PC-3 (cell line): Measurements from ENCODE around the gene ISCU. TPM values are rescaled to one million over a fixed set of nuclear protein-coding genes. Genes with fewer than 3 reads are reported as not detected.

ENCODE experiments used
- ATAC-seq: fragments of 200-7000 bp; cut with Tn5 transposase; 2 replicates; pipeline ENCODE4 v1.9.1; 2020; ENCODE audit warnings: mild to moderate bottlenecking, moderate library complexity
- BruUV-seq: library from RNA; stranded (reverse); fragments of 400-500 nt; replicated peaks from 2 replicates; lab custom pipeline; 2021; lab: Mats Ljungman, UMichigan
- CTCF ChIA-PET: fragments of 300-600 bp; sonication (Branson Sonifier 250); formaldehyde crosslinking; loops from one replicate; lab custom pipeline; 2022; ENCODE audit warnings: antibody characterized with exemption; lab: Charles Lee
- POLR2A ChIA-PET: fragments of 300-600 bp; sonication (Branson Sonifier 250); formaldehyde crosslinking; loops from one replicate; lab custom pipeline; 2022; ENCODE audit warnings: antibody characterized with exemption; ENCODE audit not compliant: unreplicated experiment; lab: Charles Lee
- DNase-seq: peaks from one replicate; pipeline ENCODE4 v3.0.0-alpha.2; 2015
- H2AFZ ChIP-seq: fragments of 300-600 bp; sonication (generic); 2 replicates; pipeline ENCODE4 v1.6.0; 2016; ENCODE audit warnings: antibody characterized with exemption, low read length
- H3F3A ChIP-seq: fragments of 300-600 bp; sonication (generic); one replicate; pipeline ENCODE4 v1.6.0; 2017; ENCODE audit warnings: antibody characterized with exemption, low read length, control low read depth, mild to moderate bottlenecking; ENCODE audit not compliant: unreplicated experiment
- H3K27ac ChIP-seq: fragments of 300-600 bp; sonication (generic); 2 replicates; pipeline ENCODE4 v1.5.1; 2016; ENCODE audit warnings: mild to moderate bottlenecking, low read length
- H3K27me3 ChIP-seq: fragments of 300-600 bp; sonication (generic); 2 replicates; pipeline ENCODE4 v1.6.1; 2016; ENCODE audit warnings: low read length, mixed read lengths
- H3K36me3 ChIP-seq: fragments of 300-600 bp; sonication (generic); 2 replicates; pipeline ENCODE4 v1.6.1; 2016; ENCODE audit warnings: low read depth, mixed run types, low read length, mixed read lengths
- H3K4me1 ChIP-seq: fragments of 300-600 bp; sonication (generic); 2 replicates; pipeline ENCODE4 v1.5.1; 2016; ENCODE audit warnings: low read length; ENCODE audit not compliant: insufficient read depth
- H3K4me2 ChIP-seq: fragments of 300-600 bp; sonication (generic); 2 replicates; pipeline ENCODE4 v1.6.0; 2016; ENCODE audit warnings: low read length
- H3K4me3 ChIP-seq: fragments of 300-600 bp; sonication (generic); 2 replicates; pipeline ENCODE4 v1.5.1; 2016; ENCODE audit warnings: mild to moderate bottlenecking, low read length, mixed read lengths
- H3K79me2 ChIP-seq: fragments of 300-600 bp; sonication (generic); 2 replicates; pipeline ENCODE4 v1.6.1; 2017; ENCODE audit warnings: low read length, mixed read lengths
- H3K9ac ChIP-seq: fragments of 300-600 bp; sonication (generic); 2 replicates; pipeline ENCODE4 v1.6.0; 2016; ENCODE audit warnings: mild to moderate bottlenecking, low read length
- H3K9me2 ChIP-seq: fragments of 300-600 bp; sonication (generic); replicated peaks from 2 replicates; pipeline ENCODE4 v1.6.1; 2016; ENCODE audit warnings: mixed run types, low read length, mixed read lengths
- H3K9me3 ChIP-seq: fragments of 300-600 bp; sonication (generic); 2 replicates; pipeline ENCODE4 v1.6.1; 2016; ENCODE audit warnings: low read length, mixed read lengths
- H4K20me1 ChIP-seq: fragments of 300-600 bp; sonication (generic); 2 replicates; pipeline ENCODE4 v1.6.1; 2016; ENCODE audit warnings: low read length, mixed read lengths
- EZH2 ChIP-seq: fragments of 300-600 bp; sonication (generic); IDR thresholded peaks from one replicate; pipeline ENCODE4 v1.6.1; 2017; ENCODE audit warnings: antibody characterized with exemption, mild to moderate bottlenecking, low read length; ENCODE audit not compliant: unreplicated experiment
- EZH2phosphoT487 ChIP-seq: fragments of 300-600 bp; sonication (generic); IDR thresholded peaks from 2 replicates; pipeline ENCODE4 v1.6.1; 2018; ENCODE audit warnings: mild to moderate bottlenecking, antibody characterized with exemption, low read length, borderline replicate concordance
- intact Hi-C: fragments of 100-400 bp; cut with micrococcal nuclease; formaldehyde crosslinking; loops from 2 replicates; pipeline ENCODE4 v1.9.0; 2023
- total RNA-seq: library from RNA; depleted of rRNA; stranded (reverse); fragments of >200 nt; gene quantifications from 2 replicates; pipeline ENCODE4 v1.2.3, GENCODE V29; 2014
- TF ChIP-seq, protein P1 (sequence below): fragments of 300-600 bp; sonication (generic); conservative IDR thresholded peaks from 2 replicates; pipeline ENCODE4 v1.5.1; 2017; ENCODE audit warnings: antibody characterized with exemption, low read depth, mild to moderate bottlenecking, low read length

Gene ISCU
- total RNA-seq, 1 experiment from 2014 or later = 181 TPM

DNA sequence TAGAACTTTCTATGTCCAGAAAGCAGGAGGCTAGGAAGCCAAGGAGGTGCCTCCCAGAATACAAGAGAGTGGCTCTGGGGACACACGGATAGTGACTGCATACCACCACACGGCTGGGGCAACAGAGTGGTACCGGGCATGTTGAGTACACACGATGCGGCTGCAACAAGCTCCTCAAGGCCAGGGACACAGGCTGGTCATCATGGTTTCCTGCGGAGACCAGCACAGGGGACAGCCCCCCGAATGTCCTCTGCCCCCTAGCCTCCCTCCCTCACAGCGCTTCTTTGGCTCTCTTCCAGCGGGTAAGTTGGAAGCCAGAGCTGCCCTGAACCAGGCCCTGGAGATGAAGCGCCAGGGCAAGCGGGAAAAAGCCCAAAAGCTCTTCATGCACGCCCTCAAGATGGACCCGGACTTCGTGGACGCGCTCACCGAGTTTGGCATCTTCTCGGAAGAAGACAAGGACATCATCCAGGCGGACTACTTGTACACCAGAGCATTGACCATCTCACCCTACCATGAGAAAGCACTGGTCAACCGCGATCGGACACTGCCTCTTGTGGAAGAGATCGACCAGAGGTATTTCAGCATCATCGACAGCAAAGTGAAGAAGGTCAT lies 44.2 kb upstream of the ISCU start:
- intact Hi-C loops = loop anchor here (10.0 kb wide), 2 partner anchors 773 to 833 kb away; partner anchors contain the start of gene PWP1
- ChIA-PET CTCF (no interaction called here), POLR2A (no interaction called here)
- H3K36me3 ChIP-seq = peaks cover 53% of the 10 kb centered on the region
- H3K9me3 ChIP-seq = no peaks in the 10 kb centered on the region
- TF ChIP-seq EZH2phosphoT487 (no peak), EZH2 (no peak)
- TF ChIP-seq, protein P1, sequence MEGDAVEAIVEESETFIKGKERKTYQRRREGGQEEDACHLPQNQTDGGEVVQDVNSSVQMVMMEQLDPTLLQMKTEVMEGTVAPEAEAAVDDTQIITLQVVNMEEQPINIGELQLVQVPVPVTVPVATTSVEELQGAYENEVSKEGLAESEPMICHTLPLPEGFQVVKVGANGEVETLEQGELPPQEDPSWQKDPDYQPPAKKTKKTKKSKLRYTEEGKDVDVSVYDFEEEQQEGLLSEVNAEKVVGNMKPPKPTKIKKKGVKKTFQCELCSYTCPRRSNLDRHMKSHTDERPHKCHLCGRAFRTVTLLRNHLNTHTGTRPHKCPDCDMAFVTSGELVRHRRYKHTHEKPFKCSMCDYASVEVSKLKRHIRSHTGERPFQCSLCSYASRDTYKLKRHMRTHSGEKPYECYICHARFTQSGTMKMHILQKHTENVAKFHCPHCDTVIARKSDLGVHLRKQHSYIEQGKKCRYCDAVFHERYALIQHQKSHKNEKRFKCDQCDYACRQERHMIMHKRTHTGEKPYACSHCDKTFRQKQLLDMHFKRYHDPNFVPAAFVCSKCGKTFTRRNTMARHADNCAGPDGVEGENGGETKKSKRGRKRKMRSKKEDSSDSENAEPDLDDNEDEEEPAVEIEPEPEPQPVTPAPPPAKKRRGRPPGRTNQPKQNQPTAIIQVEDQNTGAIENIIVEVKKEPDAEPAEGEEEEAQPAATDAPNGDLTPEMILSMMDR = no peak
- no peak for DNase-seq
- H3K4me3 ChIP-seq = no peak overlapping the region
- no peaks in the 10 kb centered on the region for H3K27me3 ChIP-seq
- peaks cover 8% of the 10 kb centered on the region; the same call in 1 of the 2 replicates for H4K20me1 ChIP-seq
- H3K27ac ChIP-seq = no peak overlapping the region
- no peaks in the 10 kb centered on the region for H3K9me2 ChIP-seq
- no peak for ATAC-seq
- BruUV-seq = no TSS peak
- no peak overlapping the region for H3K4me2 ChIP-seq
- H3F3A ChIP-seq = no peaks in the 10 kb centered on the region
- H3K79me2 ChIP-seq = peaks cover 11% of the 10 kb centered on the region
- H3K9ac ChIP-seq = no peak overlapping the region
- H2AFZ ChIP-seq = no peak overlapping the region
- H3K4me1 ChIP-seq = peaks cover 7% of the 10 kb centered on the region; the same call in 1 of the 2 replicates

DNA sequence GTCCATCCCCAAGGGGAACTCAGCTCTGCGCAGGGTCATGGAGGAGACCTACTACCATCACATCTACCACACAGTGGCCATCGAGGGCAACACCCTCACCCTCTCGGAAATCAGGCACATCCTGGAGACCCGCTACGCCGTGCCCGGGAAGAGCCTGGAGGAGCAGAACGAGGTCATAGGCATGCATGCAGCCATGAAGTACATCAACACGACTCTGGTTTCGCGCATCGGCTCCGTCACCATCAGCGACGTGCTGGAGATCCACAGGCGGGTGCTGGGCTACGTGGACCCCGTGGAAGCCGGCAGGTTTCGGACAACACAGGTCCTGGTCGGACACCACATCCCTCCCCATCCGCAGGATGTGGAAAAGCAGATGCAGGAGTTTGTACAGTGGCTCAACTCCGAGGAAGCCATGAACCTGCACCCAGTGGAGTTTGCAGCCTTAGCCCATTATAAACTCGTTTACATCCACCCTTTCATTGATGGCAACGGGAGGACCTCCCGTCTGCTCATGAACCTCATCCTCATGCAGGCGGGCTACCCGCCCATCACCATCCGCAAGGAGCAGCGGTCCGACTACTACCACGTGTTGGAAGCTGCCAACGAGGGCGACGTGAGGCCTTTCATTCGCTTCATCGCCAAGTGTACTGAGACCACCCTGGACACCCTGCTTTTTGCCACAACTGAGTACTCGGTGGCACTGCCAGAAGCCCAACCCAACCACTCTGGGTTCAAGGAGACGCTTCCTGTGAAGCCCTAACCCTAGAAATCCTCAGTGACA lies 43.5 kb upstream of the ISCU start:
- BruUV-seq = no TSS peak
- Histone ChIP-seq H3K4me2 (no peak overlapping the region), H3K4me1 (peaks cover 7% of the 10 kb centered on the region; the same call in 1 of the 2 replicates), H3K9me3 (no peaks in the 10 kb centered on the region), H3K9ac (no peak overlapping the region), H4K20me1 (peaks cover 8% of the 10 kb centered on the region; the same call in 1 of the 2 replicates), H2AFZ (no peak overlapping the region), H3K4me3 (no peak overlapping the region), H3K9me2 (no peaks in the 10 kb centered on the region), H3K79me2 (peaks cover 11% of the 10 kb centered on the region), H3K36me3 (peaks cover 60% of the 10 kb centered on the region), H3K27me3 (no peaks in the 10 kb centered on the region), H3F3A (no peaks in the 10 kb centered on the region), H3K27ac (no peak overlapping the region)
- ATAC-seq = no peak
- TF ChIP-seq EZH2 (no peak), EZH2phosphoT487 (no peak)
- TF ChIP-seq, protein P1 = no peak
- intact Hi-C loops = loop anchor here (10.0 kb wide), 2 partner anchors 774 to 834 kb away; partner anchors contain the start of gene PWP1
- ChIA-PET POLR2A (no interaction called here), CTCF (no interaction called here)
- no peak for DNase-seq
